Measurements from ENCODE around the gene UBE2L3. TPM values are rescaled to one million over a fixed set of nuclear protein-coding genes. Genes with fewer than 3 reads are reported as not detected.

The UBE2L3 gene
- total and polyA plus RNA-seq, 2 donors (not counting 1 experiment from before 2014, with no cell fraction given) = 13.5 to 30.9 TPM

- no peaks in the 10 kb centered on the region for H3K9me3 Mint-ChIP-seq (ENCODE audit: insufficient read depth)
- Histone ChIP-seq H3K4me2 (replicated peaks; ENCODE audit: low read depth, low read length, poor library complexity, severe bottlenecking) (no peak overlapping the region), H2AFZ (ENCODE audit: insufficient read depth, low read depth, low read length, poor library complexity, severe bottlenecking) (no peak overlapping the region), H3K36me3 (replicated peaks in 1 of 2; ENCODE audit: control extremely low read depth in 1 of 2, control insufficient read depth in 1 of 2, extremely low read depth in 1 of 2, insufficient read depth in 2 of 2, low read length in 1 of 2) (peaks cover 0 to 22% of the 10 kb centered on the region in 2 experiments), H3K4me1 (ENCODE audit: control insufficient read depth in 2 of 2, insufficient read depth in 2 of 2, low read length in 2 of 2) (peaks cover 23 to 39% of the 10 kb centered on the region in 2 donors), H3K27ac (ENCODE audit: low read length in 2 of 2) (no peak overlapping the region), H3K9me3 (ENCODE audit: control extremely low read depth in 1 of 3, control insufficient read depth in 2 of 3, insufficient read depth in 1 of 3, low read length in 2 of 3) (peaks cover 0 to 16% (median 0%) of the 10 kb centered on the region in 3 donors), H3K79me2 (ENCODE audit: control insufficient read depth, insufficient read depth, low read length) (peaks cover 39% of the 10 kb centered on the region), H3K27me3 (replicated peaks in 1 of 4; ENCODE audit: control extremely low read depth in 1 of 4, control insufficient read depth in 3 of 4, insufficient read depth in 4 of 4, low read length in 3 of 4) (no peaks in the 10 kb centered on the region), H3K9ac (ENCODE audit: low read length) (no peak overlapping the region), H4K20me1 (ENCODE audit: control insufficient read depth, insufficient read depth, low read length, poor library complexity, severe bottlenecking) (peaks cover 44% of the 10 kb centered on the region), H3K4me3 (ENCODE audit: control extremely low read depth in 1 of 5, extremely low read depth in 1 of 5, insufficient read depth in 1 of 5, low read depth in 2 of 5, low read length in 4 of 5) (no peak overlapping the region)
- TF ChIP-seq, protein P1, sequence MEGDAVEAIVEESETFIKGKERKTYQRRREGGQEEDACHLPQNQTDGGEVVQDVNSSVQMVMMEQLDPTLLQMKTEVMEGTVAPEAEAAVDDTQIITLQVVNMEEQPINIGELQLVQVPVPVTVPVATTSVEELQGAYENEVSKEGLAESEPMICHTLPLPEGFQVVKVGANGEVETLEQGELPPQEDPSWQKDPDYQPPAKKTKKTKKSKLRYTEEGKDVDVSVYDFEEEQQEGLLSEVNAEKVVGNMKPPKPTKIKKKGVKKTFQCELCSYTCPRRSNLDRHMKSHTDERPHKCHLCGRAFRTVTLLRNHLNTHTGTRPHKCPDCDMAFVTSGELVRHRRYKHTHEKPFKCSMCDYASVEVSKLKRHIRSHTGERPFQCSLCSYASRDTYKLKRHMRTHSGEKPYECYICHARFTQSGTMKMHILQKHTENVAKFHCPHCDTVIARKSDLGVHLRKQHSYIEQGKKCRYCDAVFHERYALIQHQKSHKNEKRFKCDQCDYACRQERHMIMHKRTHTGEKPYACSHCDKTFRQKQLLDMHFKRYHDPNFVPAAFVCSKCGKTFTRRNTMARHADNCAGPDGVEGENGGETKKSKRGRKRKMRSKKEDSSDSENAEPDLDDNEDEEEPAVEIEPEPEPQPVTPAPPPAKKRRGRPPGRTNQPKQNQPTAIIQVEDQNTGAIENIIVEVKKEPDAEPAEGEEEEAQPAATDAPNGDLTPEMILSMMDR (IDR thresholded peaks at IDR 0.05) = no peak
- TF ChIP-seq EZH2 (IDR thresholded peaks at IDR 0.05; ENCODE audit: borderline replicate concordance, insufficient read depth, low read depth, low read length, poor library complexity, severe bottlenecking) = no peak
- peaks cover 37% of the 10 kb centered on the region for H3K4me1 Mint-ChIP-seq
- CTCF ChIA-PET = interaction anchor here (1.0 to 11.1 kb wide), 4 partner anchors 9 to 67 kb away, joined by 3 to 168 read pairs (median 4); partner anchors contain the start of gene SDF2L1
- peak overlapping the region; percentile 12 for H3K4me3 Mint-ChIP-seq
- H3K27ac Mint-ChIP-seq = peak overlapping the region; percentile 18
- no peaks in the 10 kb centered on the region for H3K27me3 Mint-ChIP-seq
- DNase-seq (peak; percentile 7), ATAC-seq (ENCODE audit: low read depth) (no peak)
- POLR2A ChIA-PET = interaction anchor here (0.7 kb wide), 2 partner anchors 617 to 1438 kb away, joined by 5 to 11 read pairs; no protein-coding TSS in a partner anchor
- 94% methylated on average over 4 of the region's 4 CpGs for WGBS (ENCODE audit: insufficient coverage)
- intact Hi-C loops (cut with micrococcal nuclease) = loop anchor here (5.0 kb wide), 1 partner anchor 44 kb away; no protein-coding TSS in a partner anchor
Observed at GRCh38 chr22:21631025-21631424, 63.5 kb downstream of the UBE2L3 start.

DNA sequence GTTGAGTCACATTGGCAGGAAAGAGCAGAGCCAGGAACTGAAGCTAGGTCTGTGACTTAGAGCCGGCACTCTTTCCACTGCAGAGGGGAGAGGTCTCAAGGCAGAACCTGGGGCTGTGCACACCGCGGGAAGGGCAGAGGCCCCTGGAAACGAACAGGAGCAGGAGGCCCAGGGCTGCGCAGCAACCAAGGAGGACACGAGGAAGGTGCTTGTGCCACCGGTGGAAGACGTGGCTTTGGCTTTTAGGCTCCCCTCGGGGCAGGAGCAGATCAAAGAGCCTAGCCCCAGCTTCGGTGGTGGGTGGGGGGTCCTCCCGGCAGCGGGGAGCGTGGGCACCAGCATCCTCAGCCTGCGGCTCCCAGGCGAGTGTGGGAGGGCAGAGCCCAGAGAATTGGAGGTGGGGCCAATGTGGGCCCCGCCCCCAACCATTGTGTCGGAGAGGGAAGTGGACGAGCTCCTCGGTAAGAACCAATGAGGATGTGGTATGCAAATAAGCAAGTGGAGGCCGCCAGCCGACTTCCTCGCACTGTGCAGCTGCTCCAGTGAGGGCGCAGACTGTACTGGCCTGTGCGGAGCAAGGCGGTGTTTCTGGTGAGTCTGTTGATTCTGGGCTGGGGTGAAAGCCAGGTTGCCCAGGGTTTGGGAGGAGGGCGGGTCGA lies 64.9 kb downstream of the UBE2L3 start, which contains the start of gene CCDC116:
TSS of gene CCDC116 (plus strand) at position 524 of the 659 bp plus-strand sequence. CDS start 422 bp downstream, outside the sequence.
- Histone ChIP-seq H3K4me1 (ENCODE audit: control insufficient read depth in 2 of 2, insufficient read depth in 2 of 2, low read length in 2 of 2) (peaks cover 15 to 29% of the 10 kb centered on the region in 2 donors), H4K20me1 (ENCODE audit: control insufficient read depth, insufficient read depth, low read length, poor library complexity, severe bottlenecking) (peaks cover 30% of the 10 kb centered on the region), H2AFZ (ENCODE audit: insufficient read depth, low read depth, low read length, poor library complexity, severe bottlenecking) (no peak within 1 kb of the TSS), H3K4me3 (ENCODE audit: control extremely low read depth in 1 of 5, extremely low read depth in 1 of 5, insufficient read depth in 1 of 5, low read depth in 2 of 5, low read length in 4 of 5) (no peak within 1 kb of the TSS), H3K9me3 (ENCODE audit: control extremely low read depth in 1 of 3, control insufficient read depth in 2 of 3, insufficient read depth in 1 of 3, low read length in 2 of 3) (peaks cover 0 to 16% (median 0%) of the 10 kb centered on the region in 3 donors), H3K27ac (ENCODE audit: low read length in 2 of 2) (no peak within 1 kb of the TSS), H3K9ac (ENCODE audit: low read length) (no peak within 1 kb of the TSS), H3K27me3 (replicated peaks in 1 of 4; ENCODE audit: control extremely low read depth in 1 of 4, control insufficient read depth in 3 of 4, insufficient read depth in 4 of 4, low read length in 3 of 4) (no peaks in the 10 kb centered on the region), H3K36me3 (replicated peaks in 1 of 2; ENCODE audit: control extremely low read depth in 1 of 2, control insufficient read depth in 1 of 2, extremely low read depth in 1 of 2, insufficient read depth in 2 of 2, low read length in 1 of 2) (peaks cover 0 to 11% of the 10 kb centered on the region in 2 experiments), H3K4me2 (replicated peaks; ENCODE audit: low read depth, low read length, poor library complexity, severe bottlenecking) (peak within 1 kb of the TSS; percentile 11), H3K79me2 (ENCODE audit: control insufficient read depth, insufficient read depth, low read length) (peaks cover 26% of the 10 kb centered on the region)
- Mint-ChIP-seq H3K27me3 (no peaks in the 10 kb centered on the region), H3K4me3 (no peak within 1 kb of the TSS), H3K9me3 (ENCODE audit: insufficient read depth) (no peaks in the 10 kb centered on the region), H3K4me1 (peaks cover 28% of the 10 kb centered on the region), H3K27ac (no peak within 1 kb of the TSS)
- WGBS (ENCODE audit: insufficient coverage) = 79% methylated on average over 27 of the region's 27 CpGs
- DNase-seq (peak; percentile 54), ATAC-seq (ENCODE audit: low read depth) (no peak)
- TF ChIP-seq EZH2 (IDR thresholded peaks at IDR 0.05; ENCODE audit: borderline replicate concordance, insufficient read depth, low read depth, low read length, poor library complexity, severe bottlenecking) = no peak
- TF ChIP-seq, protein P1 (IDR thresholded peaks at IDR 0.05) = no peak
- ChIA-PET POLR2A (interaction anchor here (1.0 kb wide), 1 partner anchor 10 kb away, joined by 6 read pairs; the partner anchor contains the start of gene SDF2L1), CTCF (interaction anchor here (11.1 kb wide), 1 partner anchor 12 kb away, joined by 168 read pairs; the partner anchor contains the start of gene SDF2L1)
- intact Hi-C loops (cut with micrococcal nuclease) = loop anchor here (5.0 kb wide), 1 partner anchor 45 kb away; no protein-coding TSS in a partner anchor
